Activated naive CD4-positive, alpha-beta T cell treated with Interleukin-2 at 50 U/mL for 16 hours (primary cell): ENCODE data around the gene ENAH.
"Not testable (repeated sequence)": the region's sequence is repeated elsewhere in the genome, so short reads cannot be mapped to it uniquely, and the experiment has no call there.

Experiments
- DNase-seq: peaks from one replicate; pipeline ENCODE4 v3.0.0-alpha.2; 2020

The ENAH gene

DNA sequence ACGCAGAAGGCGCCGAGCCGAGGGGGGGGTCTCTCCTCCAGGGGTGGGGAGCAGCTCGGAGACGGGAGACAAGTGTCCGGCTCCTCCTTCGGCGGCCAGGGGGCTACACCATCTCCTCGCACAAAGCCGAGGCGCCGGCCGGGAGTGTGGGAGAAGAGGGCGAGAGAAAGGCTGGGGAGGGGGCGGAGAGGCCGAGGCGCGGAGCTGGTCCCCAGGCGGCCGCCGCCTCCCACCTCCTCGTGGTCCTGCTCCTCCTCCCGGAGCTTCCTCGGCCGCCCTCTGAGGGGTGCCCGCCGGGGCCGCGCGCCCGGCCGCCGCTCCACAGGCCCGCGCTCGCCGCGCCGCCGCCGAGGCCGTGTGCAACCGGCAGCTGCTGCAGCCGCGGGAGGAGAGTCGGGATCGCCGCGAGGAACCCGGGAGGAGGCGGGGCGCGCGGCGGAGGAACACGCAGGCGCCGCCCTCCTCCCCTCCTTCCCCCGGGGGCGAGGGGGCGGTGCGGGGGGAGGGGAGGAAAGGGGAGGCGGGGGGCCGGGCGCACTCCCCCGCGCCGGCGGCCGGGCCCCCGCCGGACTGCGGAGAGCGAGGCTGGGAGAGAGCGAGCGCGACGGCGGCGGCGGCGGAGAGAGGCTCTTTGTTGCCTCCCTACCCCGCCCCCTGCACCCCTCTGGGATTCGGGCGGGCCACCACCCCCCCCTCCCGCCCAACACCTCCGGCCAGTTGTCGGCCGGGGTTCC is at the start of gene ENAH:
ENAH (minus strand) TSS at position 395 of the 734 bp plus-strand sequence. CDS start 433 bp downstream, outside the sequence.
- peak; percentile 40 for DNase-seq

DNA sequence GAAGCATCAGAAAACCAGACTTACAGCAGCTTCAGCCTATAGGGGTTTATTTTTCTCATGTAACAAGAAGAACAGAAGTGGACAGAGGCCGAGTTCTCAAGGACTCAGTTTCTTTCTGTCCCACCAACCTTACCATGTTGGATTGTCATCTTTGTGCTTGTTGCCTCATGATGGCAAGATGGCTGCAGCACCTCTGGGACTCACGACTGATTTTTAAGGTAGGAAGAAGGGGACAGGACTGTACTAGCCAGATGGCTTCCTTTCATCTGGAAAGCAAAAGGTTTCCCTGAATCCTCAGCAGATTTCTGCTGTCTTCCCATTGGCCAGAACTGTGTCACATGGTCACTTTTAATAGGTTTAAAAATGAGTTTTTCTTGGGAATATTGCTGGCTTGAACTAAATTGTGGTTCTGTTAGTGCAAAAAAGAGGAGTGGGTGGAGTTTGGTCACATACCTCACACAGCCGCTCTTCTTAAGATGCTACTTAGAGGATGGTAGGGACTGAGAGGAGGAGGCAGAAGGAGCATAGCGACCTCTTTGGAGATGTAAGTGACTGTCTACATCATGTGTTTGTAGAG is 48.1 kb upstream of the ENAH start:
- DNase-seq = no peak

DNA sequence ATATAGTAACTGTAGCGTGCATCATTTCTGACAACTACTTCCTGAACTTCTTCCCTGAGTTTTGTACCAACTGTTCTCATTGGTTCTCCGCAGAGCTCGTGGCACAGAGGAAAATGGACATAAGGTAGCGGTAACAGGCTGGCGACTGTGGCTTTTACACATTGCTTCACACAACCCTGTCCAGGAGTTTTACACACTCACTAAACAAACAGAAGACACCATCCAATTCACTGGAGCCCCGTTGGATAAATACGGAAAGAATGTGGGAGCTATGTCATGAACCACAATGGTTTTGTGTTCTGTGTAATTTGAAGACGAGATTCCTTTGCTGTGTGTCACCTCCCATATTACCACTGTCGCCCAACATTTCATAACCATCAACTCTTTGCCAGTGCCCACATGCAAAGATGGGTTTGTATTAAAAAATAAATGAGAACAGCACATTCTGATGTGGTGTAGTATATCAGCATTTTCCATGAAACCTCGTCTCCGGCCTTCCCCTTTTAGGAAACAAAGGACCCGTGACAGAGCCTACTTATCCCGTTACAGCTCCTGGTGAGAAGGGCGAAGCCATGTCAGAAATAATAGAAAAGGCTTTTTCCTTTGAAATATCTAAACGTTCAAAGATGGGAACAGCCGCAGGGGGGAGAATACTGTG is 47.4 kb upstream of the ENAH start:
- no peak for DNase-seq

GRCh38 chr1:225699336-225699735 is 46.4 kb upstream of the ENAH start:
- DNase-seq = no peak

GRCh38 chr1:225698194-225698593 is 45.3 kb upstream of the ENAH start:
- DNase-seq = not testable (repeated sequence)

- DNase-seq = no peak
Measured at GRCh38 chr1:225697428-225697827, 44.5 kb upstream of the ENAH start.

DNA sequence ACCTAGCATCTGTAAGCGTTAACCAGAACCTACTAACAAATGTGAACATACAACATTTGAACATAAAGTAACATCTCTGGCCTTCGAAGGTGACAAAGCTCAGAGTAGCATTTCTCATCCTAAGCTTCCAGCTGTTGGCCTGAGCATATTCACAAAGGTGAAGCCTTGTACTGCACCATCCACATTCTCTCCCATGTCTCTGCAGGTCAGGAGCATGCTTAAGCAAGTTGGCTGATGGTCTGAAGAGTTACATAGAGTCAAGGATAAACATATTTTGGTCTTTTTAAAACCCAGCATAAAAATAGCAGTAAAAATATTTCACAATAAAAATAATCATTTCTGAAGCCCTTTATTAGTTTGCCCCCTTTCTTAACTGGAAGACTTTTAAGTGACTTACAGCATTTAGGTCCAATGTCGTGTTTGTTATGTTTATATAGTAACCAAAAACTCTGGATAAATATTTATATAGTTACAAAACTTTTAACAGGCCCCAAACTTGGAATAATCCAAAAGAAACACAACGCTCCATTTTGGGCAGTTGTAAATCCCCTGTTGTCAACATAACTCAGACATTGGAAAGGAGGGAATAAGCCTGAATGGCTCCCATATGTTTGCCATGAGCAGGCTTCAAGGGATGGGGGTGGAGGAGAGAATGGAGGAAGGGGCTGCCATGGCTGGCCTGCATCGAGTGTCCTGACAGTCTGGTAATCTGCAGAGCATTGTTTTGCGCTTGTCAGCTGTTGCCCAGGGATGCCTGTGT is 42.8 kb upstream of the ENAH start:
- DNase-seq = no peak

- no peak for DNase-seq
Measured at GRCh38 chr1:225694151-225694603, 41.3 kb upstream of the ENAH start.

DNA sequence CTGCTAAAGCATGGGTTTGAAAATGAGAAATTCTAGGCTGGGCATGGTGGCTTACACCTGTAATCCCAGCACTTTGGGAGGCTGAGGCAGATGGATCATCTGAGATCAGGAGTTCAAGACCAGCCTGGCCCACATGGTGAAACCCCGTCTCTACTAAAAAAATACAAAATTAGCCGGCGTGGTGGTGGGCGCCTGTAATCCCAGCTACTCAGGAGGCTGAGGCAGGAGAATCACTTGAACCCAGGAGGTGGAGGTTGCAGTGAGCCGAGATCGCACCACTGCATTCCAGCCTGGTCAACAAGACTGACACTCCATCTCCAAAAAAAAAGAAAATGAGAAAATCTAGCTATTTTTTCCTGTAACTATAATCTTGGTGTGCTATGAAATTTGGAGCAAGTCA is 40.8 kb upstream of the ENAH start:
- not testable (repeated sequence) for DNase-seq

GRCh38 chr1:225693085-225693696 is 40.3 kb upstream of the ENAH start:
- no peak for DNase-seq

- DNase-seq = no peak
Measured at GRCh38 chr1:225692517-225692879, 39.6 kb upstream of the ENAH start.

- DNase-seq = no peak
Measured at GRCh38 chr1:225691861-225692516, 39.1 kb upstream of the ENAH start.

DNA sequence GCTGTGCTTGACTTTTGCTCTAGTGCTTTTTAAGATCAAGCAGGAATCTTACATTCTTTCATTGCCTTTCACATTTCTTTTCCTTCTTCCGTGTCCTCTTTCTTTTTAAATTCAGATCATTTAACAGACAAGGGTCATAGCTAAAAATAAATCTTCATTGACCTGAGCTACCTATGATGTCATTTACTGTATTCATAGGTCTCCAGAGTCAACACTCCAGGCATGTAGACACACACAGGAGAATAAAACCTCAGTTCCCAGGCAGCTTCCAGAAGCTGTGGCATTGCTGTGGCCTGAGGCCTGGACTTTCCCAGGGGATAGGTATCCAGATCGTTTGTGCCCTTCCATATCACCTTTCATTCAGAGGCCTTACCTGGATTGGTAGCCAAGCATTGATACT is 38.5 kb upstream of the ENAH start:
- no peak for DNase-seq

GRCh38 chr1:225689882-225690459 is 37.0 kb upstream of the ENAH start:
- no peak for DNase-seq

DNA sequence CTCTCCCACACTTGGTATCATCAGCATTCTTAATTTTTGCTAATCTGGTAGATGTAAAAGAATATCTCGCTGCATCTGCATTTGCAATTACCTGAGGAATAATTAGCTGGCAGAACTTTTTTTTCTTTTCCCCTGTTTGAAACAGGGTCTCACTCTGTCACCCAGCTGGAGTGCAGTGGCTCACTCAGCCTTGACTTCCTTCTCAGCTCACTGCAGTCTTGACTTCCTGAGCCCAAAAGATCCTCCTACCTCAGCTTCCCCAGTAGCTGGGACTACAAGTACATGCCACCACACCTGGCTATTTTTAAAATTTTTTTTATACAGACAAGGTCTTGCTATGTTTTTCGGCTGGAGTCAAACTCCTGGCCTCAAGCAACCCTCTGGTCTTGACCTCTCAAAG is 35.4 kb upstream of the ENAH start:
- DNase-seq = no peak

DNA sequence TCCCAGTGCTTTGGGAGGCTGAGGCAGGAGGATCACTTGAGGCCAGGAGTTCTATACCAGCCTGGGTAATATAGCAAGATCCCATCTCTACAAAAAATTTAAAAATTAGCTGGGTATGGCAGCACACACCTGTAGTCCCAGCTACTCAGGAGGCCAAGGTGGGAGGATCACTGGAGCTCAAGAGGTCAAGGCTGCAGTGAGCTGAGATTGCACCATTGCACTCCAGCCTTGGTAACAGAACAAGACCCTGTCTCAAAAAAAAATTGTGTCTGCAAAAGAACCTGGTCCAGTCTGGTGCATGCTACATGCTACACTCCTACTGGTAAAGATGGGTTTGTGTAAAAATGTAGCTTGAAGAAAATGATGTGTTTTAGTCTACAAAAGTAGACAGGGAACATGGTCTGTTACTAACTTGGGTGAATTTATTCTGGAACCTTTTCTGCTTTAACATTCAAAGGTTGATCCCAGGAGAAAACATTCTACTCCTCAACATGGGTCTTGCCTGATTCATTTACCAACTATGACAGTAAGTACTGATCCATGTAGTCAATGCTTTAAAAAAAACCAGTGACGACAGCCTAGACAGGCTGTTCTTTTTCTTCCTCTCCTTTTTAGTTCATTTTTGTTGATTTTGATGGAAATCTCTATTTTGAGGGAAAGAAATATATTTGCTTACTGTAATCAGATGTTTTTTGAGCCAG is 32.7 kb upstream of the ENAH start:
- no peak for DNase-seq

- no peak for DNase-seq
Measured at GRCh38 chr1:225684741-225685140, 31.8 kb upstream of the ENAH start.

GRCh38 chr1:225681231-225681630 is 28.3 kb upstream of the ENAH start:
- DNase-seq = no peak

- no peak for DNase-seq
Measured at GRCh38 chr1:225678545-225678944, 25.6 kb upstream of the ENAH start.

- no peak for DNase-seq
Measured at GRCh38 chr1:225677350-225678124, 24.6 kb upstream of the ENAH start.

DNA sequence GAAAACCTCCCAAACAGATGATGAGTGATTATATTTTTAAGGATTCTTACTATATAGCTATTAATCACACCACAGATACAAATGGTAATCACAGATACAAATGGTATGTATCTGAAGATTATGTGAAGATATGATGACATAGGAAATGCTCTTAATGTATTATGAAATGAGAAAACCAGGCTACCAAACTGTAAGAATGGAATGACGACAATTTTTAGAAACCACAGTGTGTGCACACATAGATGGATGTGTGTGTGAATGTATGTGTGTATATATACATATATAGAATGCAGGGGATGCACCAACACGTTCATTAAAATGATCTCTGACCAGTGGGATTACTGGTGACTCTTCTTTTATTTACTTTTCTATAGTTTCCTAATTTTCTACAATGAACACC is 21.5 kb upstream of the ENAH start:
- no peak for DNase-seq
